Astrocyte of the spinal cord (primary cell): Measurements from ENCODE around the gene CRLF1.

ENCODE experiments used
- DNase-seq: peaks from one replicate; pipeline ENCODE4 v3.0.0; 2011; ENCODE audit warnings: low read depth, low spot score
- H3K4me3 ChIP-seq: 2 replicates; pipeline ENCODE4 v1.5.1; 2011; ENCODE audit warnings: low read depth, mild to moderate bottlenecking, low read length, moderate library complexity
- CTCF ChIP-seq: IDR thresholded peaks from 2 replicates; pipeline ENCODE4 v1.5.1; 2012; ENCODE audit warnings: low read depth, mild to moderate bottlenecking, low read length, inconsistent platforms
- in situ Hi-C: cut with HindIII; loops from 2 replicates; pipeline ENCODE4 v1.10.0; 2017; ENCODE audit warnings: low sequenced_read_pairs

Gene CRLF1

GRCh38 chr19:18650468-18651041 lies 44.0 kb upstream of the CRLF1 start:
- H3K4me3 ChIP-seq = no peak overlapping the region
- DNase-seq = peak; percentile 75
- TF ChIP-seq CTCF = no peak
- in situ Hi-C loops = no loop called here

- no peak overlapping the region for H3K4me3 ChIP-seq
- no peak for TF ChIP-seq CTCF
- in situ Hi-C loops = no loop called here
- DNase-seq = peak; percentile 76
Measured at GRCh38 chr19:18650021-18650390, 43.4 kb upstream of the CRLF1 start.

- H3K4me3 ChIP-seq = no peak overlapping the region
- DNase-seq = peak; percentile 76
- in situ Hi-C loops = no loop called here
- TF ChIP-seq CTCF = no peak
Measured at GRCh38 chr19:18649371-18650020, 42.9 kb upstream of the CRLF1 start.

- H3K4me3 ChIP-seq = no peak overlapping the region
- no peak for DNase-seq
Measured at GRCh38 chr19:18648973-18649315, 42.3 kb upstream of the CRLF1 start.

GRCh38 chr19:18647807-18648206 lies 41.2 kb upstream of the CRLF1 start:
- H3K4me3 ChIP-seq = no peak overlapping the region
- in situ Hi-C loops = no loop called here
- no peak for DNase-seq
- TF ChIP-seq CTCF = no peak

More at GRCh38 chr19:18648973-18649315, 42.3 kb upstream of the CRLF1 start:
- in situ Hi-C loops = no loop called here
- TF ChIP-seq CTCF = no peak

- TF ChIP-seq CTCF = no peak
- no peak for DNase-seq
- no peak overlapping the region for H3K4me3 ChIP-seq
- in situ Hi-C loops = no loop called here
Measured at GRCh38 chr19:18647371-18647767, 40.8 kb upstream of the CRLF1 start.
